K562 (cell line): ENCODE data around the gene ST6GALNAC6. TPM values are rescaled to one million over a fixed set of nuclear protein-coding genes. Genes with fewer than 3 reads are reported as not detected.
A peak's percentile ranks its signal among the peaks of the same experiment; 100 is the strongest.

Experiments used
- ATAC-seq: fragments of 200-7000 bp; cut with Tn5 transposase; 3 replicates; pipeline ENCODE4 v1.9.1; 2020; ENCODE audit warnings: moderate library complexity
- BruUV-seq: library from RNA; stranded (reverse); fragments of 400-500 nt; replicated peaks from 2 replicates; lab custom pipeline; 2021; lab: Mats Ljungman, UMichigan
- CTCF ChIA-PET: fragments of 300-600 bp; formaldehyde crosslinking; extraction: SDS; loops from one replicate; lab custom pipeline; 2021; ENCODE audit warnings: low intra/inter-chr PET ratio; lab: Yijun Ruan, JAX
- POLR2A ChIA-PET: fragments of 300-600, 350-650 bp; sonication (Branson Sonifier 250); formaldehyde crosslinking; extraction: SDS; loops from one replicate; lab custom pipeline; 2021; ENCODE audit warnings: antibody characterized with exemption, inconsistent platforms; lab: Yijun Ruan, JAX
- DNase-seq, 4 experiments: peaks; one replicate each; pipeline versions ENCODE4 v3.0.0 to v3.0.0-alpha.2; 2011 to 2018; ENCODE audit warnings: low spot score in 3 of 4, mixed read lengths in 3 of 4; ENCODE audit errors: extremely low read depth in 1 of 4
- FAIRE-seq: peaks from 2 replicates; lab custom pipeline; 2011; peaks lifted over from hg19 to GRCh38; lab: Jason Lieb, UNC
- H2AFZ ChIP-seq: 2 replicates; pipeline ENCODE4 v1.6.0; 2011; ENCODE audit warnings: low read depth, low read length, control low read depth, inconsistent platforms
- H3K27ac ChIP-seq: fragments of 200-600 bp; 3 replicates; pipeline ENCODE4 v1.8.0; 2011; ENCODE audit warnings: low read depth, mild to moderate bottlenecking, control low read depth, inconsistent platforms, low read length, moderate library complexity, mixed read lengths; ENCODE audit errors: extremely low read depth
- H3K27me3 ChIP-seq, 2 experiments: fragments of 300-600 bp in 1 of 2; 2 replicates in 1 of 2; 3 replicates in 1 of 2; pipeline versions ENCODE4 v1.6.0 to v1.8.0; 2011; ENCODE audit warnings: inconsistent platforms in 2 of 2, low read length in 2 of 2, mild to moderate bottlenecking in 1 of 2, mixed read lengths in 1 of 2, moderate library complexity in 1 of 2; ENCODE audit not compliant: control insufficient read depth in 2 of 2, insufficient read depth in 2 of 2
- H3K36me3 ChIP-seq: fragments of 300-600 bp; 3 replicates; pipeline ENCODE4 v1.8.0; 2011; ENCODE audit warnings: mild to moderate bottlenecking, low read length, inconsistent platforms; ENCODE audit not compliant: control insufficient read depth, insufficient read depth
- H3K4me1 ChIP-seq, 2 experiments: fragments of 200-600 bp in 1 of 2; replicated peaks in 1 of 2; 2 replicates in 1 of 2; 3 replicates in 1 of 2; pipeline versions ENCODE4 v1.5.1 to v1.8.0; 2011; ENCODE audit warnings: inconsistent platforms in 2 of 2, low read length in 2 of 2, mild to moderate bottlenecking in 1 of 2, mixed read lengths in 1 of 2, moderate library complexity in 1 of 2; ENCODE audit not compliant: control insufficient read depth in 2 of 2, insufficient read depth in 2 of 2
- H3K4me2 ChIP-seq: 2 replicates; pipeline ENCODE4 v1.6.1; 2011; ENCODE audit warnings: low read length, control low read depth, inconsistent platforms, mixed read lengths; ENCODE audit not compliant: insufficient read depth
- H3K4me3 ChIP-seq: fragments of 200-600 bp; sonication (generic), shearing (Covaris generic); 2 replicates; pipeline ENCODE4 v1.5.1; 2016; ENCODE audit warnings: control low read depth, inconsistent platforms
- H3K79me2 ChIP-seq: fragments of 200-600 bp; 3 replicates; pipeline ENCODE4 v1.8.0; 2011; ENCODE audit warnings: low read length, inconsistent platforms; ENCODE audit not compliant: control insufficient read depth, insufficient read depth
- H3K9ac ChIP-seq, 2 experiments: 2 replicates each; pipeline versions ENCODE4 v1.6.0 to v1.6.1; 2011; ENCODE audit warnings: low read depth in 2 of 2, low read length in 2 of 2, control low read depth in 1 of 2, inconsistent platforms in 1 of 2, mild to moderate bottlenecking in 1 of 2, mixed read lengths in 1 of 2; ENCODE audit not compliant: insufficient read depth in 1 of 2
- H3K9me1 ChIP-seq: one replicate; pipeline ENCODE4 v1.6.0; 2011; ENCODE audit warnings: inconsistent platforms, mild to moderate bottlenecking, low read length, moderate library complexity; ENCODE audit not compliant: control insufficient read depth, insufficient read depth
- H3K9me3 ChIP-seq: replicated peaks from 2 replicates; pipeline ENCODE4 v1.5.1; 2011; ENCODE audit warnings: low read depth, low read length, inconsistent platforms; ENCODE audit not compliant: control insufficient read depth, insufficient read depth
- H4K20me1 ChIP-seq: replicated peaks from 2 replicates; pipeline ENCODE4 v1.6.1; 2011; ENCODE audit warnings: low read length, inconsistent platforms, mixed read lengths; ENCODE audit not compliant: control insufficient read depth, insufficient read depth
- ZBTB1 ChIP-seq: sonication (generic); formaldehyde crosslinking; IDR thresholded peaks from 2 replicates; pipeline ENCODE4 v1.8.1; 2023; ENCODE audit warnings: missing genetic modification reagents, low read depth, mild to moderate bottlenecking, borderline replicate concordance
- ZFP36 ChIP-seq: fragments of 150-350 bp; IDR thresholded peaks from 2 replicates; pipeline ENCODE4 v1.6.1; 2018; ENCODE audit warnings: low read length, low read depth; ENCODE audit not compliant: partially characterized antibody
- ZNF384 ChIP-seq: IDR thresholded peaks from 2 replicates; pipeline ENCODE4 v1.6.1; 2012; ENCODE audit warnings: low read depth, low read length, improper control_type of control experiment
- WGBS: fragments of 100-300 bp; shearing (Covaris generic); methylation state at CpG from one replicate; pipeline ENCODE4 v1.1.6; 2016; ENCODE audit warnings: low coverage, mixed read lengths; ENCODE audit not compliant: insufficient coverage; ENCODE audit errors: missing lambda C conversion rate; 5-methylcytosine and 5-hydroxymethylcytosine counted together
- in situ Hi-C: fragments of 300-500 bp; cut with MboI; formaldehyde crosslinking; loops from 4 replicates; pipeline ENCODE4 v1.15.0; 2018; ENCODE audit warnings: inconsistent platforms, mixed read lengths
- intact Hi-C: fragments of 100-400 bp; cut with micrococcal nuclease; formaldehyde crosslinking; loops from 2 replicates; pipeline ENCODE4 v1.14.2; 2022
- polyA plus RNA-seq, 8 experiments: library from polyadenylated mRNA; depleted of rRNA in 4 of 8; stranded (reverse) in 5 of 8; unstranded in 3 of 8; fragments of >200 nt; fragmentation: Nextera tagmentation in 2 of 8; fragmentation: Illumina TruSeq in 1 of 8; extraction: Ambion mirVana in 2 of 8; extraction: Trizol in 1 of 8; gene quantifications; 2 replicates each; pipeline versions ENCODE4 v1.2.1 to v1.2.3, GENCODE V29; 2011 to 2014; ENCODE audit warnings: inconsistent platforms in 1 of 8, missing spikeins in 1 of 8
- total RNA-seq, 7 experiments: library from RNA; depleted of rRNA in 6 of 7; stranded (reverse); fragments of >200 nt in 6 of 7; fragmentation: Illumina TruSeq in 2 of 7; extraction: Trizol in 2 of 7; gene quantifications; 2 replicates each; pipeline versions ENCODE4 v1.2.1 to v1.2.3, GENCODE V29; 2011 to 2021; ENCODE audit warnings: low replicate concordance in 1 of 7

Gene ST6GALNAC6
- total and polyA plus RNA-seq, 9 of the 15 experiments (the other 6 are each of a cell fraction or from before 2014, with no cell fraction given), result 0.13 to 23.0 (median 14.5) TPM

- Histone ChIP-seq H4K20me1 (no peaks in the 10 kb centered on the region), H3K9me1 (no peaks in the 10 kb centered on the region), H3K79me2 (no peaks in the 10 kb centered on the region), H3K4me1 (peaks cover 18 to 63% of the 10 kb centered on the region in 2 experiments), H2AFZ (no peak overlapping the region), H3K4me3 (no peak overlapping the region), H3K36me3 (peaks cover 20% of the 10 kb centered on the region; the same call in 2 of the 3 replicates), H3K4me2 (no peak overlapping the region), H3K27ac (no peak overlapping the region), H3K9me3 (no peaks in the 10 kb centered on the region)
- POLR2A ChIA-PET, result interaction anchor here (0.6 to 2.0 kb wide), 4 partner anchors 76 to 627 kb away, joined by 3 to 14 read pairs (median 4); partner anchors contain the start of gene CDK9
- 89% methylated on average over 17 of the region's 18 CpGs for WGBS
- BruUV-seq, result no TSS peak
- FAIRE-seq, result no peak
- in situ Hi-C loops (no loop called here), intact Hi-C loops (loop anchor here (5.0 kb wide), 1 partner anchor 49 kb away; the partner anchor contains the start of gene ST6GALNAC4)
- ATAC-seq, result no peak
- CTCF ChIA-PET, result interaction anchor here (3.3 to 4.0 kb wide), 2 partner anchors 82 to 132 kb away, joined by 31 to 34 read pairs; partner anchors contain the start of genes CDK9 and TOR2A
- no peak for TF ChIP-seq ZNF384
- TF ChIP-seq ZBTB1 (CRISPR knock-in tag), result no peak
- TF ChIP-seq ZFP36, result peak; percentile 72
- TF ChIP-seq, all 486 proteins: peak for 1
- peak overlapping the region in 1 of 2 experiments; percentile 8; a peak in 2 of 4 replicates for H3K9ac ChIP-seq
- DNase-seq, result no peak
- H3K27me3 ChIP-seq, result no peaks in the 10 kb centered on the region
Measured at GRCh38 chr9:127868278-127868902, 31.0 kb downstream of the ST6GALNAC6 start.
